Suppressor macrophage (primary cell): ENCODE measurements around the gene LIMK2.
A peak's percentile ranks its signal among the peaks of the same experiment; 100 is the strongest.
"Not testable (repeated sequence)": the region's sequence is repeated elsewhere in the genome, so short reads cannot be mapped to it uniquely, and the experiment has no call there.

ENCODE experiments used
- DNase-seq, 4 experiments: peaks; one replicate each; pipeline ENCODE4 v3.0.0-alpha.2; 2020 to 2022

The LIMK2 gene

DNA sequence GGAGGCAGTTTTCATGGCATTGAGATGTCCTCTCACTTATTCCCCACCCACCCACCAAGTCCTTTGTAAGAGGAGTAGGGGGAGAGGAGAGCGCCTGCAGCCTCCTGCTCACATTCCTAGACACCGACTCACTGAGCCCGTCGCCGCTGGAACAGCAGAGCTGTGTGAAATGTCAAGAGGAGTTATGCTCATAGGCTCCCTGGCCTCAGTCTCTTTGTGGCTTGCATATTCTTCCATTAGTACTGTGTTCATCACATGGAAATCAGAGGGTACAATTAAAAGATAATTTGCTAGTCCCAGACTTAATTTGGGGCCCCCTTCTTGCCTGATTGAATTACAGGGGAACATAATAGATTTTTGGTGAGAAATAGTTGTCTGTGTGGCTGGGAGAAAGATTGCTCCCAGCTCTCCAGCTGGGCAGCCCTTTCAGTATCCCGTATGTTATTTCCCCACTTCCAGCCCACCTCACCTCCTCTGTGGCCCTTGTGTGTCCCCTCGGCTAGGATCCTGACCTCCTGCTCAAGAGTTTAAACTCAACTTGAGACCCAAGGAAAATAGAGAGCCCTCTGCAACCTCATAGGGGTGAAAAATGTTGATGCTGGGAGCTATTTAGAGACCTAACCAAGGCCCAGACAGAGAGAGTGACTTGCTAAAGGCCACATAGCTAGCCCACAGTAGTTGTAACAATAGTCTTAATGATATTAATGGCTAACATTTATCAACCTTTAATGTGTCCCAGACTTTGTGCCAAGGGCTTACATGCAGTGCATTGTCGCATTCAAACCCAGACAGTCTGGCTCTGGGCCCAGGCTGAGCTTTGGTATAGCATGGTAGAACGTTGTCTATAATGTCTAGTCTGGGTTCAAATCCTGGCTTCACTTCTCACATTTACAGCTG, 32.2 kb downstream of the LIMK2 start:
- no peak for DNase-seq

DNA sequence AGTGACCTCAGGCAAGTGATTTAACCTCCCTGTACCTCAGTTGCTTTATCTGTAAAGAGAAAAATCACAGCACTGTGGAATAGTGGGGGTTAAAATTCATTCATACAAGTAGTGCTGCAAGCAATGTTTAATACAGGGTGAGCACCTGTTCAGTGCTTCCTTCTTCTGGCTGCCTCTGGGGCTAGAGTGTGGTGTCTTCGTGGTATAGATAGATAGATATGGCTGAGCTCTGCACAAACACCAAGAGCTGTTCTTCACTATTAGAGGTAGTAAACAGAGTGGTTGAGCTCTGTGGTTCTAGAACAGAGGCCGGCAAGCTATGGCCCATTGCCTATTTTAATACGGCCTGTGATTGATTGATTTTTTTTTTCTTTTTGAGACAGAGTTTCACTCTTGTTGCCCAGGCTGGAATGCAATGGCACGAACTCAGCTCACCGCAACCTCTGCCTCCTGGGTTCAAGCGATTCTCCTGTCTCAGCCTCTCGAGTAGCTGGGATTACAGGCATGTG, 32.9 kb downstream of the LIMK2 start:
- no peak for DNase-seq

DNA sequence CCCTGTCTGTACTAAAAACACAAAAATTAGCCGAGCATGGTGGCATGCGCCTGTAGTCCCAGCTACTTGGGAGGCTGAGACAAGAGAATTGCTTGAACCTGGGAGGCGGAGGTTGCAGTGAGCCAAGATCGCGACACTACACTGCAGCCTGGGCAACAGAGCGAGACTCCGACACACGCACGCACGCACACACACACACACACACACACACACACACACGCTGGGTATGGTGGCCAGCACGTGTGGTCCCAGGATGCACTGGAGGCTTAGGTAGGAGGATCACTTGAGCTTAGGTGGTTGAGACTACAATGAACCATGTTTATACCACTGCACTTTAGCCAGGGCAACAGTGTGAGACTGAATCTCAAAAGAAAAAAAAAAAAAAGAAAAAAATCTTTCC, 33.9 kb downstream of the LIMK2 start:
- not testable (repeated sequence) for DNase-seq

- DNase-seq = no peak
These were observed 34.6 kb downstream of the LIMK2 start for GRCh38 chr22:31246687-31247086.

- no peak for DNase-seq
These were observed 35.6 kb downstream of the LIMK2 start for GRCh38 chr22:31247726-31248125.

DNA sequence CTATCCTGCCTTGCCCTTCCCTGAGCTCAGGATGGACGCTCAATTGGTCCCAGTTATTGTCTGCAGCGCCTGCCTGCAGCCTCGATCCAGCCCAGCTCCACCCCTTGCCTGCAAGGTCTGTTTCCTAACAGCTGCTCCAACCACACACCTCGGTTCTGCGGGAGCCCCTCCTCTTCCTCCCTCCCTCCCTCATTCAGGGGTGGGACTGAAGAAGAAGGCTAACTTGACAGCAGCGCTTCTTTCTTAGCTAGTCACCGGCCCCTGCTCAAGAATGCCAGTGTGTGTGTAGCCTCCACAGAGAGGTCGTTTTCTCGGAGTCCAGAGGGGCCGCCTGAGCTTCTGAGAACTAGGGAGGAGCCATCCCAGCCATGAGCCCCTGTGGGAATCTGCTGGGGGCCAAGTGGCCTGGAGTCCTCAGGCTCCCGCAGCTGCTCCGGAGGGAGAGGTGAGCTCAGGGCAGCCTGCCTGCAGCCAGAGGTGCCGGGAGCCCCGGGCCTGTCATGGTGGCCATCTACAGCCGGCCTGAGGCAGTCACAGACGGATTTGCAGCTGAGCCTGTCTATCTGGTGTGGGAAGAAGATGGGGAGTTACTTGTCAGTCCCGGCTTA, 36.1 kb downstream of the LIMK2 start:
- DNase-seq = peak; percentile 46 to 74 (median 62)

DNA sequence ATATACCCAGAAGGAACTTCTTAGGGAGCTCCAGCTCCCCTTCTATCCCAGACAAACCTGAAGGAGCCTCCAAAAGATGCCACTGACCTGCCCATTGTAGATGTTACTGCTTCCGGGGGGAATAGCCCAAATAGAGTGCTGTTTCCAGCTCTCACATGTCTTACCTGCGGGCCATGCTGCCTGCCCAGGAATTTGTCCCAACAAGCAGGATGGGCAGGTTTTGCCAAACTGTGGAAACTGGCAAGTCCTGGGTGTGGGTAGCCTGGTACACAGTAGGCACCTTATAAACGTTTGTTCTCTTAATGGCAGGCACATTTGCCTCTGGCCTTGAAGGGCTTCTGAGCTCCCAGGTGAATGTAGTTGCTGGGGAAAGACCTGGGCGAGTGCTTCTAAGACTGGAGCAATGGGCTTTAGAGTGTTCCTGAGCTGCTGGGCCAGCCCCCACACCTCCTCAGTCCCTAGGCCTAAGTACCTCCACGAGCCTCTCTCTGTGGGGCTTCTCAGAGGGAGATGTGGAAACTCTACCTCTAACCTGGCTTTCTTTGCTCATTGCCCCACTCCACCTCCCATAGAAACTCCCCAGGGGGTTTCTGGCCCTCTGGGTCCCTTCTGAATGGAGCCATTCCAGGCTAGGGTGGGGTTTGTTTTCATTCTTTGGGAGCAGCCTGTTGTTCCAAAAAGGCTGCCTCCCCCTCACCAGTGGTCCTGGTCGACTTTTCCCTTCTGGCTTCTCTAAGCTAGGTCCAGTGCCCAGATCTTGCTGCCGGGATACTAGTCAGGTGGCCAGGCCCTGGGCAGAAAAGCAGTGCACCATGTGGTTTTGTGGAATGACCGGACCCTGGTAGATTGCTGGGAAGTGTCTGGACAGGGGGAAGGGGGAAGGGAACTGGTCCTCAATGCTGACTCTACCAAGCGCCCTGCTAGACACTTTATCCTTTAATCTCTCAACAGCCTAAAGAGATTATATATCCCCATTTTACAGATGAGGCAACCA, 37.2 kb downstream of the LIMK2 start:
- DNase-seq = no peak

GRCh38 chr22:31250740-31251600, 38.9 kb downstream of the LIMK2 start:
- no peak for DNase-seq

GRCh38 chr22:31253949-31254348, 41.9 kb downstream of the LIMK2 start:
- DNase-seq = no peak

GRCh38 chr22:31259798-31260473, 47.8 kb downstream of the LIMK2 start:
- no peak for DNase-seq

GRCh38 chr22:31260474-31260856, 48.4 kb downstream of the LIMK2 start:
- no peak for DNase-seq

GRCh38 chr22:31262312-31263133, 50.4 kb downstream of the LIMK2 start:
- no peak for DNase-seq

- DNase-seq = no peak
These were observed 52.0 kb downstream of the LIMK2 start for GRCh38 chr22:31263896-31264640.

GRCh38 chr22:31268281-31268680, 56.2 kb downstream of the LIMK2 start:
- DNase-seq = no peak

GRCh38 chr22:31269892-31270579, 57.9 kb downstream of the LIMK2 start:
- DNase-seq = no peak

GRCh38 chr22:31271026-31271425, 58.9 kb downstream of the LIMK2 start:
- no peak for DNase-seq

DNA sequence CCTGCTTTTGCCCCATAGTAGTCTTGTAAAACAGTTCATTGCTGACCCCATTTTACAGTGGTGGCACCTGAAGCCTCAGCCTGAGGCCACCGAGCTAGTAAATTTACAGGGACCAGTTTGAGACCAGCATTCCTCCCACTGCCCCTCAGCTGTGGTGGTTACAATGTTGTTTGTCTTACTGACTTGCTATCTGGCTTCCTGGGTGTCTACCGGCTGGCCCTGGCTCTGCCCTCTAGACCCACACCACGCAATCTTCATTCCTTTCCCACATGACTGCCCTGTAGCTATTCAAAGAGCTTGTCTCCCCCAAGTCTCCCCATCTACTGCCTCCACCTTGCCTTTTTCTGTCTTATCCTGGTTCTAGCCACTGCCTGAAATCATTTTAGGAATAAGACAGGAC, 59.4 kb downstream of the LIMK2 start:
- no peak for DNase-seq

- peak; percentile 74 to 81 (median 77) for DNase-seq
These were observed 60.7 kb downstream of the LIMK2 start for GRCh38 chr22:31272522-31273446.
